ENCODE measurements around the gene BCAS1. TPM values are rescaled to one million over a fixed set of nuclear protein-coding genes. Genes with fewer than 3 reads are reported as not detected.

Gene BCAS1
- polyA plus RNA-seq, 1 of the 3 experiments (the other 2 are of a cell fraction), result not detected

DNA sequence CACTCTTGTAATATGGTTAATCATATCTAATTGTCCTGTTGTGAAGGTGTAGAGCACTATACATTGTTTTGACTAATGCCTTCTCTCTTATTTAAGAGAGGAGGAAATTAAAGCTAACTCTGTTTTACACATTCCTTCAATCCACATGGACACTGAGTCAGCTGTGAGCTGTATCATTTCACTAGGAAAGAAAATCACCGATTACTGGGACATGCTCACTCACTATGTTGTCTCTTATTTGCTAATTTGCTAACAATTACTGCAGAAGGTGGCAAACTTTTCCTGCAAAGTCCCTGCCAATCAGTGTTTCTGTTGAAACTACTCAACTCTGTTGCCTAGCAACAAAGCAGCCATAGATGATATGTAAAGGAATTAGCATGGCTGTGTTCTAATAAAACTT is 98.2 kb downstream of the BCAS1 start:
- H3K27ac ChIP-seq (ENCODE audit: low read depth in 2 of 2, low read length in 1 of 2), result no peak overlapping the region
- no peak overlapping the region for H3K9ac ChIP-seq
- POLR2A ChIA-PET, result no interaction called here
- no peak overlapping the region for H3K4me2 ChIP-seq
- no peaks in the 10 kb centered on the region for H3F3A ChIP-seq (replicated peaks; ENCODE audit: insufficient read depth)
- TF ChIP-seq FOXM1 (IDR thresholded peaks at IDR 0.05; ENCODE audit: low read depth) (no peak), TCF12 (IDR thresholded peaks at IDR 0.05) (no peak), MEF2A (IDR thresholded peaks at IDR 0.05; ENCODE audit: borderline replicate concordance, low read depth) (no peak), TEAD4 (IDR thresholded peaks at IDR 0.05; ENCODE audit: borderline replicate concordance, insufficient read depth) (no peak), POLR2AphosphoS5 (IDR thresholded peaks at IDR 0.05; ENCODE audit: low read depth, low read length) (no peak), CHD2 (IDR thresholded peaks at IDR 0.05; ENCODE audit: low read length, partially characterized antibody) (no peak), RFX5 (IDR thresholded peaks at IDR 0.05; ENCODE audit: low read length) (no peak), NRF1 (IDR thresholded peaks at IDR 0.05; ENCODE audit: low read depth, low read length) (no peak), JUND (IDR thresholded peaks at IDR 0.05) (no peak), MXI1 (IDR thresholded peaks at IDR 0.05; ENCODE audit: low read depth, low read length) (no peak), FOXJ3 (CRISPR knock-in tag; IDR thresholded peaks at IDR 0.05) (no peak), NFIC (IDR thresholded peaks at IDR 0.05; ENCODE audit: borderline replicate concordance) (no peak)
- TF ChIP-seq, protein P1, sequence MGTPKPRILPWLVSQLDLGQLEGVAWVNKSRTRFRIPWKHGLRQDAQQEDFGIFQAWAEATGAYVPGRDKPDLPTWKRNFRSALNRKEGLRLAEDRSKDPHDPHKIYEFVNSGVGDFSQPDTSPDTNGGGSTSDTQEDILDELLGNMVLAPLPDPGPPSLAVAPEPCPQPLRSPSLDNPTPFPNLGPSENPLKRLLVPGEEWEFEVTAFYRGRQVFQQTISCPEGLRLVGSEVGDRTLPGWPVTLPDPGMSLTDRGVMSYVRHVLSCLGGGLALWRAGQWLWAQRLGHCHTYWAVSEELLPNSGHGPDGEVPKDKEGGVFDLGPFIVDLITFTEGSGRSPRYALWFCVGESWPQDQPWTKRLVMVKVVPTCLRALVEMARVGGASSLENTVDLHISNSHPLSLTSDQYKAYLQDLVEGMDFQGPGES (IDR thresholded peaks at IDR 0.05; ENCODE audit: low read depth, low read length), result no peak
- TF ChIP-seq, protein P2, sequence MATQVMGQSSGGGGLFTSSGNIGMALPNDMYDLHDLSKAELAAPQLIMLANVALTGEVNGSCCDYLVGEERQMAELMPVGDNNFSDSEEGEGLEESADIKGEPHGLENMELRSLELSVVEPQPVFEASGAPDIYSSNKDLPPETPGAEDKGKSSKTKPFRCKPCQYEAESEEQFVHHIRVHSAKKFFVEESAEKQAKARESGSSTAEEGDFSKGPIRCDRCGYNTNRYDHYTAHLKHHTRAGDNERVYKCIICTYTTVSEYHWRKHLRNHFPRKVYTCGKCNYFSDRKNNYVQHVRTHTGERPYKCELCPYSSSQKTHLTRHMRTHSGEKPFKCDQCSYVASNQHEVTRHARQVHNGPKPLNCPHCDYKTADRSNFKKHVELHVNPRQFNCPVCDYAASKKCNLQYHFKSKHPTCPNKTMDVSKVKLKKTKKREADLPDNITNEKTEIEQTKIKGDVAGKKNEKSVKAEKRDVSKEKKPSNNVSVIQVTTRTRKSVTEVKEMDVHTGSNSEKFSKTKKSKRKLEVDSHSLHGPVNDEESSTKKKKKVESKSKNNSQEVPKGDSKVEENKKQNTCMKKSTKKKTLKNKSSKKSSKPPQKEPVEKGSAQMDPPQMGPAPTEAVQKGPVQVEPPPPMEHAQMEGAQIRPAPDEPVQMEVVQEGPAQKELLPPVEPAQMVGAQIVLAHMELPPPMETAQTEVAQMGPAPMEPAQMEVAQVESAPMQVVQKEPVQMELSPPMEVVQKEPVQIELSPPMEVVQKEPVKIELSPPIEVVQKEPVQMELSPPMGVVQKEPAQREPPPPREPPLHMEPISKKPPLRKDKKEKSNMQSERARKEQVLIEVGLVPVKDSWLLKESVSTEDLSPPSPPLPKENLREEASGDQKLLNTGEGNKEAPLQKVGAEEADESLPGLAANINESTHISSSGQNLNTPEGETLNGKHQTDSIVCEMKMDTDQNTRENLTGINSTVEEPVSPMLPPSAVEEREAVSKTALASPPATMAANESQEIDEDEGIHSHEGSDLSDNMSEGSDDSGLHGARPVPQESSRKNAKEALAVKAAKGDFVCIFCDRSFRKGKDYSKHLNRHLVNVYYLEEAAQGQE (IDR thresholded peaks at IDR 0.05; ENCODE audit: low read depth, low read length), result no peak
- TF ChIP-seq, protein P3, sequence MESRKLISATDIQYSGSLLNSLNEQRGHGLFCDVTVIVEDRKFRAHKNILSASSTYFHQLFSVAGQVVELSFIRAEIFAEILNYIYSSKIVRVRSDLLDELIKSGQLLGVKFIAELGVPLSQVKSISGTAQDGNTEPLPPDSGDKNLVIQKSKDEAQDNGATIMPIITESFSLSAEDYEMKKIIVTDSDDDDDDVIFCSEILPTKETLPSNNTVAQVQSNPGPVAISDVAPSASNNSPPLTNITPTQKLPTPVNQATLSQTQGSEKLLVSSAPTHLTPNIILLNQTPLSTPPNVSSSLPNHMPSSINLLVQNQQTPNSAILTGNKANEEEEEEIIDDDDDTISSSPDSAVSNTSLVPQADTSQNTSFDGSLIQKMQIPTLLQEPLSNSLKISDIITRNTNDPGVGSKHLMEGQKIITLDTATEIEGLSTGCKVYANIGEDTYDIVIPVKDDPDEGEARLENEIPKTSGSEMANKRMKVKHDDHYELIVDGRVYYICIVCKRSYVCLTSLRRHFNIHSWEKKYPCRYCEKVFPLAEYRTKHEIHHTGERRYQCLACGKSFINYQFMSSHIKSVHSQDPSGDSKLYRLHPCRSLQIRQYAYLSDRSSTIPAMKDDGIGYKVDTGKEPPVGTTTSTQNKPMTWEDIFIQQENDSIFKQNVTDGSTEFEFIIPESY (IDR thresholded peaks at IDR 0.05; ENCODE audit: borderline replicate concordance, low read depth), result no peak
- TF ChIP-seq, protein P4, sequence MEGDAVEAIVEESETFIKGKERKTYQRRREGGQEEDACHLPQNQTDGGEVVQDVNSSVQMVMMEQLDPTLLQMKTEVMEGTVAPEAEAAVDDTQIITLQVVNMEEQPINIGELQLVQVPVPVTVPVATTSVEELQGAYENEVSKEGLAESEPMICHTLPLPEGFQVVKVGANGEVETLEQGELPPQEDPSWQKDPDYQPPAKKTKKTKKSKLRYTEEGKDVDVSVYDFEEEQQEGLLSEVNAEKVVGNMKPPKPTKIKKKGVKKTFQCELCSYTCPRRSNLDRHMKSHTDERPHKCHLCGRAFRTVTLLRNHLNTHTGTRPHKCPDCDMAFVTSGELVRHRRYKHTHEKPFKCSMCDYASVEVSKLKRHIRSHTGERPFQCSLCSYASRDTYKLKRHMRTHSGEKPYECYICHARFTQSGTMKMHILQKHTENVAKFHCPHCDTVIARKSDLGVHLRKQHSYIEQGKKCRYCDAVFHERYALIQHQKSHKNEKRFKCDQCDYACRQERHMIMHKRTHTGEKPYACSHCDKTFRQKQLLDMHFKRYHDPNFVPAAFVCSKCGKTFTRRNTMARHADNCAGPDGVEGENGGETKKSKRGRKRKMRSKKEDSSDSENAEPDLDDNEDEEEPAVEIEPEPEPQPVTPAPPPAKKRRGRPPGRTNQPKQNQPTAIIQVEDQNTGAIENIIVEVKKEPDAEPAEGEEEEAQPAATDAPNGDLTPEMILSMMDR (IDR thresholded peaks at IDR 0.05), result no peak
- TF ChIP-seq, protein P5, sequence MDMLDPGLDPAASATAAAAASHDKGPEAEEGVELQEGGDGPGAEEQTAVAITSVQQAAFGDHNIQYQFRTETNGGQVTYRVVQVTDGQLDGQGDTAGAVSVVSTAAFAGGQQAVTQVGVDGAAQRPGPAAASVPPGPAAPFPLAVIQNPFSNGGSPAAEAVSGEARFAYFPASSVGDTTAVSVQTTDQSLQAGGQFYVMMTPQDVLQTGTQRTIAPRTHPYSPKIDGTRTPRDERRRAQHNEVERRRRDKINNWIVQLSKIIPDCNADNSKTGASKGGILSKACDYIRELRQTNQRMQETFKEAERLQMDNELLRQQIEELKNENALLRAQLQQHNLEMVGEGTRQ (IDR thresholded peaks at IDR 0.05; ENCODE audit: borderline replicate concordance, low read depth, low read length), result no peak
- TF ChIP-seq, protein P6, sequence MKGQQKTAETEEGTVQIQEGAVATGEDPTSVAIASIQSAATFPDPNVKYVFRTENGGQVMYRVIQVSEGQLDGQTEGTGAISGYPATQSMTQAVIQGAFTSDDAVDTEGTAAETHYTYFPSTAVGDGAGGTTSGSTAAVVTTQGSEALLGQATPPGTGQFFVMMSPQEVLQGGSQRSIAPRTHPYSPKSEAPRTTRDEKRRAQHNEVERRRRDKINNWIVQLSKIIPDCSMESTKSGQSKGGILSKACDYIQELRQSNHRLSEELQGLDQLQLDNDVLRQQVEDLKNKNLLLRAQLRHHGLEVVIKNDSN (IDR thresholded peaks at IDR 0.05; ENCODE audit: borderline replicate concordance, low read depth), result no peak
- H3K9me2 ChIP-seq, result no peaks in the 10 kb centered on the region
- H3K9me3 ChIP-seq, result no peaks in the 10 kb centered on the region
- 75% methylated on average over 1 of the region's 1 CpG for WGBS (ENCODE audit: low lambda C conversion rate)
- DNase-seq, result no peak
- no peaks in the 10 kb centered on the region for H3K27me3 ChIP-seq (ENCODE audit: insufficient read depth)
- H3K4me1 ChIP-seq (ENCODE audit: control insufficient read depth in 1 of 2, insufficient read depth in 2 of 2, low read depth in 1 of 2, low read length in 1 of 2), result no peaks in the 10 kb centered on the region
- no peaks in the 10 kb centered on the region for H4K20me1 ChIP-seq (ENCODE audit: insufficient read depth)
- no peak overlapping the region for H2AFZ ChIP-seq (ENCODE audit: low read depth)
- no peak overlapping the region for H3K4me3 ChIP-seq (ENCODE audit: low read depth in 2 of 2, low read length in 1 of 2)
- CTCF ChIA-PET, result no interaction called here
- H3K36me3 ChIP-seq (replicated peaks in 1 of 2; ENCODE audit: control insufficient read depth in 1 of 2, insufficient read depth in 2 of 2, low read length in 1 of 2), result no peaks in the 10 kb centered on the region
- no peaks in the 10 kb centered on the region for H3K79me2 ChIP-seq (ENCODE audit: insufficient read depth)

Measured in SK-N-SH (cell line).